C4-2B (cell line): ENCODE measurements around the gene ZCCHC2.

Experiments
- ZFX ChIP-seq: fragments of 450-650 bp; IDR thresholded peaks from 2 replicates; pipeline ENCODE4 v1.6.1; 2017
- TF ChIP-seq, protein P1 (sequence below): fragments of 450-650 bp; conservative IDR thresholded peaks from 2 replicates; pipeline ENCODE4 v1.5.1; 2017; ENCODE audit warnings: mild to moderate bottlenecking

DNA sequence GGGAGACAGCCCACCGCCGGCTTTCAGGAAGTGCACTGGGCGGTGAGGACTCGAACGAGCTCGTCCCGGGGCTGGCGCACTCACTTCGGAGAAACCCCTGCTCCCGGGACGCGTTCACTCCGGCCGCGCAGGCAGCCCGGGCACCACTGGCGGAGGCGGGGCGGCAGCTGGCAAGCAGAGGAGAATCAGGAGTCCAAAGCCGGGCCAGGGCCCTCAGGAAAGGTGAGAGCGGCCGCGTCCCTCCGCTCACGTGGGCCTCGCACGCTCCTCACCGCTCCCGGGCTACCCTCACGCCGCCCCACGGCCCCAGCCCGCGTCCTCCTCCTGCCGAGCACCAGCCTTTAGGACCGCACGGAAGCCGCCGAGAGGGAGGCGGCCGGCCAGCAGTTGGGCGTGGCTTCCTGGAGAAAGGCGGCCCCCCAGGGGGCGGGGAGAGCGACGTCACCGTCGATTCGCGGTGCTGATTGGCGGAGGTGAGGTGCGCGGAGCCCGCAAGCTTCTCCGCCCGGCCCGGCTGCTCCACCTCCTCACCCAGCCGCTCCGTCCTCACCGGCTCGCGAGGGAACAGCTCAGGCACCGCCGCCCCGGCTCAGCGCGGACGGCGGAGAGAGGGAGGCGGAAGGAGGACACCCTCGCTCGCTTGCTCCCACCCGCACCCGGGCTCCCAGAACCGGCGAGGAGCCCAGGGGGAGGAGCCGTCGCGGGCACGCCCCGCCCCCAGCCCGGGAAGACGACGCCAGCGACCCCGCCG, at the start of gene ZCCHC2:
- TF ChIP-seq, protein P1, sequence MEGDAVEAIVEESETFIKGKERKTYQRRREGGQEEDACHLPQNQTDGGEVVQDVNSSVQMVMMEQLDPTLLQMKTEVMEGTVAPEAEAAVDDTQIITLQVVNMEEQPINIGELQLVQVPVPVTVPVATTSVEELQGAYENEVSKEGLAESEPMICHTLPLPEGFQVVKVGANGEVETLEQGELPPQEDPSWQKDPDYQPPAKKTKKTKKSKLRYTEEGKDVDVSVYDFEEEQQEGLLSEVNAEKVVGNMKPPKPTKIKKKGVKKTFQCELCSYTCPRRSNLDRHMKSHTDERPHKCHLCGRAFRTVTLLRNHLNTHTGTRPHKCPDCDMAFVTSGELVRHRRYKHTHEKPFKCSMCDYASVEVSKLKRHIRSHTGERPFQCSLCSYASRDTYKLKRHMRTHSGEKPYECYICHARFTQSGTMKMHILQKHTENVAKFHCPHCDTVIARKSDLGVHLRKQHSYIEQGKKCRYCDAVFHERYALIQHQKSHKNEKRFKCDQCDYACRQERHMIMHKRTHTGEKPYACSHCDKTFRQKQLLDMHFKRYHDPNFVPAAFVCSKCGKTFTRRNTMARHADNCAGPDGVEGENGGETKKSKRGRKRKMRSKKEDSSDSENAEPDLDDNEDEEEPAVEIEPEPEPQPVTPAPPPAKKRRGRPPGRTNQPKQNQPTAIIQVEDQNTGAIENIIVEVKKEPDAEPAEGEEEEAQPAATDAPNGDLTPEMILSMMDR, result no peak
- TF ChIP-seq ZFX, result peak; percentile 40; the same call in 1 of the 2 replicates
